ENCODE data around the gene MITF. TPM values are rescaled to one million over a fixed set of nuclear protein-coding genes. Genes with fewer than 3 reads are reported as not detected.
"Not testable (repeated sequence)": the region's sequence is repeated elsewhere in the genome, so short reads cannot be mapped to it uniquely, and the experiment has no call there.

The MITF gene
- total and polyA plus RNA-seq, 12 donors = 15.1 to 101 (median 81.7) TPM

DNA sequence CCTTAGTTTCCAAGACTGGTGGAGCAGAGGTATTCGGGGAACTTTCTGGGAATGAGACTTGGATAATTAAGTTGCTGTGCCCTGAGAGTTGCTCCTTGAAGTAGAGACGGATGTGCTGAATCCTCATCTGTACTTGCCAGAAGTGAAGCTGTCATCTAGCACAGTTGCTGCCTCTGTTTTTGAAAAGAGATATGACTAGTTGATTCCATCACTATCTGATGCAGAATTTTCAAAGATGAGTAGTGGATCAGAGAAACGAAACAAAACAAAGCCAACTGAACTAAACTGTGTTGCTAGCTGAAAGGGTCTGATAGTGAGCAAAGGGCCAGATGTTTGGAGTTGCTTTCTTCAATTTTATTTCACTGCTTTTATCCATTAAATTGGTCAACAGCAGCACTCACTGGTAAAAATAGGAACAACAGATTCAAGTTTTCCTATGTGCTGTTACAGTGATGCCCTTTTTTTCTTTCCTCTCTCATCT, 52.7 kb downstream of the MITF start:
- peak overlapping the region in 8 of 10 donors; percentile 1 to 72 (median 64) for H3K27ac ChIP-seq
- H3K27me3 ChIP-seq = no peaks in the 10 kb centered on the region
- peak overlapping the region in 3 of 10 donors; percentile 1 to 14 (median 2) for H3K4me3 ChIP-seq
- intact Hi-C loops (cut with DNase I) = loop anchor here (1.0 to 10.0 kb wide), 9 partner anchors 50 to 155 kb away; no protein-coding TSS in a partner anchor
- WGBS, 2 donors = 9 to 18% methylated on average over 3 of the region's 3 CpGs
- peak in 8 of 9 donors; percentile 31 to 68 (median 58) for TF ChIP-seq CTCF (IDR thresholded peaks at IDR 0.05)
- DNase-seq (no peak), ATAC-seq (peak; percentile 45 to 85 (median 64))
- no peaks in the 10 kb centered on the region for H3K9me3 ChIP-seq
- H3K4me1 ChIP-seq = peaks cover 3 to 47% (median 36%) of the 10 kb centered on the region in 9 donors
- no peaks in the 10 kb centered on the region for H3K36me3 ChIP-seq

DNA sequence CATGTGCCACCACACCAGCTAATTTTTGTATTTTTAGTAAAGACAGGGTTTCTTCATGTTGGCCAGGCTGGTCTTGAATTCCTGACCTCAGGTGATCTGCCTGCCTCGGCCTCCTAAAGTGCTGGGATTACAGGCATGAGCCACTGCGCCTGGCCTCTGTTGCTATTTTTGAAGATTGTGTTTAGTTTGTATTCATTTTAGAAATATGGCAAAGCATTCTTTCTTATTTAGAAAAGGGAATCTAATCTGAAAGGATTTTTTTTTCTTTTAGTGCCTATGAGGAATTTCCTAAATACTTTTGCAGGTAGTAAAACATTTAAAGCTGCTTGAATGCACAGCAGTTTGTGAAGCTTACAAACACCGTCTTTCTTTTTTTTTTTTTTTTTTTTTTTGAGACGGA, 56.9 kb downstream of the MITF start:
- Histone ChIP-seq H3K4me1 (peaks cover 3 to 39% (median 20%) of the 10 kb centered on the region in 9 donors), H3K27ac (peak overlapping the region in 1 of 10 donors; percentile 10)
- H3K9me3 ChIP-seq, H3K36me3 ChIP-seq, H3K4me3 ChIP-seq, ATAC-seq, DNase-seq, H3K27me3 ChIP-seq: not testable (repeated sequence)
- WGBS, 2 donors = 59 to 77% methylated on average over 3 of the region's 4 CpGs
- intact Hi-C loops (cut with DNase I) = loop anchor here in 4 of 10 donors (10.0 kb wide), 2 partner anchors 59 to 101 kb away; no protein-coding TSS in a partner anchor

DNA sequence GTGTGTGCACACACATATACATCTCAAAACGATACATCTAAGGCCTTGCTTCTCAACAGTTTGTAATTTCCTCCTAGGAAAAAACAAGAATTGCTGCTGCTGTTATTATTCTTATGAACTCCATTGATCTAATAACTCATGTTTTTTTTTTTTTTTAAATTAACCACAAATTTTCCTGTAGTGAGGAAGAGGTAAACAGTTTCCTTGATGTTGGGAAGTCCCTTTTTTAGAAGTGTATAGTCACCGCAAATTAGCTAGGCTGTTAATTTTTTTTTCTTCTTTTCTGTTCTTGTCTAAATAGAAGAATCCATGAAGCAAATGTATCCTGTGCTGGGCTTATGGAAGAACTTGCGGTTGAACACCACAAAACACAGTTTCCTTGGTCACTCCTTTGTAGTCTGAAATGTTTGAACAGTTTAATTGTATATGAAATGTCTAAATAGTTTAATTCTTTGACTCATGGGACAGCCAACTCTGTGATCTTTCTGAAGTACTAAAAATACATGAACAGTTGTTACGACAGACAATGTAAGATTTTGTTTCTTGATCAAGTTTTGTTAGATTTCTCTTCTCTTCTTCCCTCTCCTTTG, 64.5 kb downstream of the MITF start:
- Histone ChIP-seq H3K36me3 (no peaks in the 10 kb centered on the region), H3K27me3 (no peaks in the 10 kb centered on the region), H3K4me3 (no peak overlapping the region), H3K4me1 (peaks cover 0 to 27% (median 5%) of the 10 kb centered on the region in 9 donors), H3K27ac (no peak overlapping the region), H3K9me3 (no peaks in the 10 kb centered on the region)
- WGBS, 2 donors = 78 to 86% methylated on average over 4 of the region's 4 CpGs
- DNase-seq (no peak), ATAC-seq (no peak)
- no peak for TF ChIP-seq CTCF (IDR thresholded peaks at IDR 0.05)
- intact Hi-C loops (cut with DNase I) = loop anchor here in 1 of 10 donors (10.0 kb wide), 1 partner anchor 141 kb away; no protein-coding TSS in a partner anchor

GRCh38 chr3:69805491-69805890, 66.2 kb downstream of the MITF start:
- Histone ChIP-seq H3K9me3 (no peaks in the 10 kb centered on the region), H3K27me3 (no peaks in the 10 kb centered on the region), H3K36me3 (no peaks in the 10 kb centered on the region), H3K4me1 (peaks cover 0 to 27% (median 5%) of the 10 kb centered on the region in 9 donors), H3K27ac (no peak overlapping the region), H3K4me3 (no peak overlapping the region)
- WGBS, 2 donors = 83 to 93% methylated on average over 4 of the region's 4 CpGs
- ATAC-seq = no peak
- DNase-seq = no peak
- TF ChIP-seq CTCF (IDR thresholded peaks at IDR 0.05) = no peak
- intact Hi-C loops (cut with DNase I) = loop anchor here in 1 of 10 donors (10.0 kb wide), 1 partner anchor 139 kb away; no protein-coding TSS in a partner anchor
